Fibroblast of skin of right biceps (primary cell): ENCODE data around the gene KRT37.
"Not testable (repeated sequence)": the region's sequence is repeated elsewhere in the genome, so short reads cannot be mapped to it uniquely, and the experiment has no call there.

ENCODE experiments used
- DNase-seq: peaks from one replicate; pipeline ENCODE4 v3.0.0-alpha.2; 2013

Gene KRT37

DNA sequence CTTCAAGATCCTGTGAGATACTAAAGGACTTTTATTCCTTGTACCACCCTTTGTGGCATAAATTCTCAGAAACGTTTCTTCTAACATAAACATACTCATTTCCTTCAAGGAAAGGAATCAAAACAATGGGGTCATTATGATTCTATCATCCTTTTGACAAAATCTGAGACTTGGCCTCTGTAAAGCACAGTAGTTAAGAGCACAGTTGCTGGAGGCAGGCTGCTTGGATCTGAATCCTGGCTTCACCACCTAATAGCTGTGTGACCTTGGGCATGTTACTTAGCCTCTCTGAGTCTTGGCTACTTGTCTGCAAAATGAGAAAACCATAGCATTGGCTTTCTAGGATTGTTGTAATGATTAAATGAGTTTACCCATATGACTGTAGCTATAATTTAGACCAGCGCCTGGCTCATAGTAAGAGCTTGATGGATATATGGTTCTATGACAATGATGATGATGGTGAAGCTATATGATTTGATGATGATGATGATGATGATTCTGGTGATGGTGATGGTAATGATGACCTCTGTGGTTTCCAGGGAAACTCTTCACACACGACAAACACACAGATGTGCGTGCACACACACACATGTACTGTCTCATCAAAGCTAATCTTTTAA lies 20.9 kb downstream of the KRT37 start:
- peak; percentile 30 for DNase-seq

DNA sequence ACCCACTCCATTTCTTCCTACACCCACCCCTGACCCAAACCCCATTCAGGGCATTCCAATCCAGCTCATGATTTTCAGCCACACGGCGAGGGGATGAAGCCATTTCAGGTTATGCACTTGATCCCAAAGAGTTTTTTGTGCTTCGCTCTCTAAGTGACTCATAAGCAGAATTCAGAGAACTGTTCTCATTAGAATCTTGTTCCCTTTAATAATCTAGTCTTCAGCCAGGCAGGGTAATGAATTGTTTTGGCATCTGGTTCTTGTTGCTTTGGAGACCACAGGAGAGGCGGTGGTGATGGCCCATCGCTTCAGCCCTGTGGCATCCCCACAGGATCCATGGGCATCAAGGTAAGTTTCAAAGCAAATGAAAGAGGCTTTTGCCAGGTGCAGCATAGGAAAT lies 22.2 kb downstream of the KRT37 start:
- DNase-seq, result peak; percentile 55

GRCh38 chr17:41396996-41397660 lies 27.3 kb downstream of the KRT37 start, which contains the start of gene KRT31:
Gene KRT31 (minus strand): TSS chr17:41397608. CDS start chr17:41397539, 69 bp downstream.
- DNase-seq, result no peak

GRCh38 chr17:41396340-41396739 lies 28.0 kb downstream of the KRT37 start:
- no peak for DNase-seq

GRCh38 chr17:41395611-41396010 lies 28.8 kb downstream of the KRT37 start:
- no peak for DNase-seq

- not testable (repeated sequence) for DNase-seq
Measured at GRCh38 chr17:41395044-41395443, 29.3 kb downstream of the KRT37 start.

GRCh38 chr17:41394254-41394996 lies 30.0 kb downstream of the KRT37 start:
- peak; percentile 38 for DNase-seq

DNA sequence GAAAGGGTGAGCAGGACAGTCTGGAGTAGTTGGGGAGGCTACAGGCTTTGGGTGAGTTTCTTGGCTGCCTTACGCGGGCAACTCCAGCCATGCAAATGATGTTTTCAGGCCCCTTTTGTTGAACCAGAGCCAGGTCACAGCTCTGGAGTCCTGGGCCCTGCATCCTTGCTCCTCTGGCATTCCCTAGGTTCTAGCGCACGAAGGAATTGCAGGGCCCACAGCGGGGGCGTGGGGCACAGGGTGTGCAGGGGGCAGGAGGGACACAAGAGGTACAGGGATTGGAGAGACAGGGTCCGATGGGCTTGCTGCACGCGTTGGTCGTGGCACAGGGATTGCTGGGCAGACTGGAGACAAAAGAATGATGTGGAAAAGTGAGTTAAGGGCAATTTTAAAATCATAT lies 30.6 kb downstream of the KRT37 start:
- DNase-seq, result no peak

DNA sequence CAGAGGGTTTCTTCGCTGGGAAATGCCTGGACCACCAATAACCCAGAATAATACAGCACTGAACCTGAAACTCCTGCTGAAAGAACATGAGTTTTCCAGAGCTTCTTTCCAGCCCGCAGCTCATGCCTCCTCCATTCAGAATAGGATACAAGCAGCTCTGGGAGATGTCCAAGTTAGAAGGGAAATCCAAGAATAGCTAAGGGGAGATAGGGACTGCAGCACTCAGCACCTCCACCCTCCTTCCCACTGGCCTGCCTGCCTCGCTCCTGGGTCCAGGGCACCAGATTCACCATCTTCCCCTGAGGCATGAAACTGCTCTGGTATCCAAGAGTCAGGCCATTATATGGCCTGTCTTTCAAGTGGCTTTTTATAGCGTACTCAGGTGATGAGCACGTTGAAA lies 31.1 kb downstream of the KRT37 start:
- DNase-seq, result no peak

GRCh38 chr17:41392278-41392677 lies 32.1 kb downstream of the KRT37 start:
- peak; percentile 22 for DNase-seq

- no peak for DNase-seq
Measured at GRCh38 chr17:41391535-41391934, 32.9 kb downstream of the KRT37 start.

DNA sequence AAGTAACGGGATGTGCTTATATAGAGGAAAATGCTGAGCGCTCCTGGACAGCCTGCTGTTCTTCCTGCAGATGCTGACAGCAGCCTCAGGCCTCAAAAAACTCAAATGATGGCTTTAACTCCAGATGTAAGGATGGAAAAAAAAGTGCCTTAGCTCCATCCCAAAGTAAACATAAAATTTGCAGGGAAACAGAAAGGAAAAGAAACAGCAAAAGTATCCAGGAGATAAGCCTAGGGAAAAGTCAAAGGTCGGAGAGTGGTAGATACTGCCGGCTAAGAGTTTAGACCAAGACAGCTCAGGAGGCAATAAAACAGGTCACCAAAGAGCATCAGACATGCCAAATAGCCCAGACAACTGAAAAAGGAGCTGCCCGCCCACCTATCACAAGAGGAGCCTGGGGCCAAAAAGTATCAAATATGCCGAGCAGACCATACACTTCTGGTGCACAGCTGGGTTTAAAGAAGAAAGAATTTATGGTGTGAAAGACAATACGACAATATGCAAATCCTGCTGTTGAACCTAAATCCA lies 33.9 kb downstream of the KRT37 start:
- DNase-seq, result no peak

DNA sequence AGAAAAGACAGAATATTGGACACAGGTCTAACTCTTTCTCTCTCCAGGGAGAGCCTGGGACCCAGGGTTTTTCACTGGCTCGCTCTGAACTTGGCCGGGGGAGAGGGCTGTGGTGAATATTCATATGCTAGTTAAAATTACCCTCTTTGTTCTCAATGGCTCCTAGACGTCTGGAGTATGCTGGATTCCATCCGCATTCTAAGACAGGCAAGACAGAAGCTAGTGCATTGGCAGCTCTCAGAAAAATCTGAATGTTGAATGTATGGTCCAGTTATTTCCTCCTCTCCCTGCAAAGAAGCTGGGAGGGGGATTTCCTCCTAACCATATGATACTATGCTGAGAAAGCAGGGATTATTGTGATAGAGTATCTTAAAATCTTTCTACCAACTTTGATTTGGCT lies 36.7 kb downstream of the KRT37 start:
- DNase-seq, result no peak

- no peak for DNase-seq
Measured at GRCh38 chr17:41386227-41386626, 38.2 kb downstream of the KRT37 start.

GRCh38 chr17:41383690-41384089 lies 40.7 kb downstream of the KRT37 start:
- DNase-seq, result no peak

DNA sequence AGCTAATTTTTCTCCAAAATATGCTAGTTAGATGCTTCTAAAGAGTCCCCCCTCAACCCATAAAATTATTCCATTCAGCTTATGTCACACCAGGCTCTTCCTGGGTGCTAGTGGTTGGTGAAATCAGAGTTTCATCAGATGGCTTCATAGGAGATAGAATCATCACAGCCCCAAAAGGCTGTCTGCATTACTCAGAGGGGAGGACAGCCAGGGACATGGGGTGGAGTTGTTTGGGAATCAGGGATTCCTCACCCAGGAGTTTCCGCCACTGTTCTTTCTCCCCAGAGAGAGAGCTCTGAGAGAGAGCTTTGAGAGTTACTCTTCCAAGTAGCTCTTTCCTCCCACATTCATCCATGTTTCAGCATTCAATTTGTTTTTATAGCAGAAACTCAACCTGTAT lies 42.0 kb downstream of the KRT37 start:
- DNase-seq, result peak; percentile 76

GRCh38 chr17:41381943-41382342 lies 42.4 kb downstream of the KRT37 start, which contains the start of gene KRT34:
Gene KRT34 (minus strand): TSS chr17:41382306. CDS start chr17:41382246, 60 bp downstream.
- not testable (repeated sequence) for DNase-seq

GRCh38 chr17:41380091-41380490 lies 44.3 kb downstream of the KRT37 start:
- peak; percentile 93 for DNase-seq

GRCh38 chr17:41377546-41377945 lies 46.8 kb downstream of the KRT37 start:
- DNase-seq, result peak; percentile 33
